DOHH2 (cell line): ENCODE data around the gene PRRT4.

ENCODE experiments used
- H3F3A ChIP-seq: fragments of 200-600 bp; sonication (generic), shearing (Covaris generic); 2 replicates; pipeline ENCODE4 v1.6.0; 2016; ENCODE audit warnings: antibody characterized with exemption, mild to moderate bottlenecking; ENCODE audit not compliant: control insufficient read depth, insufficient read depth
- H3K27ac ChIP-seq: fragments of 200-600 bp; sonication (generic); 2 replicates; pipeline ENCODE4 v1.5.1; 2014; ENCODE audit warnings: low read depth, mild to moderate bottlenecking, low read length, moderate library complexity
- H3K27me3 ChIP-seq: fragments of 200-600 bp; sonication (generic); 2 replicates; pipeline ENCODE4 v1.6.1; 2014; ENCODE audit warnings: mild to moderate bottlenecking, low read length, mixed read lengths; ENCODE audit not compliant: control insufficient read depth
- H3K36me3 ChIP-seq: fragments of 200-600 bp; sonication (generic); 2 replicates; pipeline ENCODE4 v1.6.1; 2014; ENCODE audit warnings: mild to moderate bottlenecking, low read length, moderate library complexity, mixed read lengths; ENCODE audit not compliant: control insufficient read depth
- H3K4me1 ChIP-seq: fragments of 200-600 bp; sonication (generic); 2 replicates; pipeline ENCODE4 v1.6.1; 2014; ENCODE audit warnings: mild to moderate bottlenecking, low read length, mixed read lengths; ENCODE audit not compliant: control insufficient read depth
- H3K4me2 ChIP-seq: fragments of 200-600 bp; sonication (generic); 2 replicates; pipeline ENCODE4 v1.6.0; 2014; ENCODE audit warnings: mild to moderate bottlenecking, low read length, moderate library complexity
- H3K4me3 ChIP-seq: fragments of 200-600 bp; sonication (generic); 2 replicates; pipeline ENCODE4 v1.5.1; 2014; ENCODE audit warnings: mild to moderate bottlenecking, low read length, mixed read lengths
- H3K79me2 ChIP-seq: fragments of 200-600 bp; sonication (generic); 2 replicates; pipeline ENCODE4 v1.6.1; 2014; ENCODE audit warnings: mild to moderate bottlenecking, low read length, mixed read lengths; ENCODE audit not compliant: control insufficient read depth
- H3K9me2 ChIP-seq: fragments of 200-600 bp; sonication (generic); replicated peaks from 2 replicates; pipeline ENCODE4 v1.6.1; 2014; ENCODE audit warnings: mild to moderate bottlenecking, low read length, mixed read lengths; ENCODE audit not compliant: control insufficient read depth
- H3K9me3 ChIP-seq: fragments of 200-600 bp; sonication (generic); 2 replicates; pipeline ENCODE4 v1.6.1; 2014; ENCODE audit warnings: antibody characterized with exemption, low read length, mixed read lengths; ENCODE audit not compliant: control insufficient read depth, insufficient read depth
- H4K20me1 ChIP-seq: fragments of 200-600 bp; sonication (generic); 2 replicates; pipeline ENCODE4 v1.6.0; 2014; ENCODE audit warnings: low read depth, mild to moderate bottlenecking, antibody characterized with exemption, low read length, moderate library complexity; ENCODE audit not compliant: control insufficient read depth, insufficient read depth
- EZH2phosphoT487 ChIP-seq: fragments of 200-600 bp; sonication (generic); IDR thresholded peaks from 2 replicates; pipeline ENCODE4 v1.6.1; 2017; ENCODE audit warnings: borderline replicate concordance, mild to moderate bottlenecking, antibody characterized with exemption, low read length, moderate library complexity, mixed read lengths
- TF ChIP-seq, protein P1 (sequence below): fragments of 200-600 bp; sonication (generic); IDR thresholded peaks from one replicate; pipeline ENCODE4 v1.5.1; 2014; ENCODE audit warnings: antibody characterized with exemption, mild to moderate bottlenecking, low read depth, low read length; ENCODE audit not compliant: poor library complexity, severe bottlenecking

The PRRT4 gene

GRCh38 chr7:128378637-128379036 is 17.1 kb upstream of the PRRT4 start:
- Histone ChIP-seq H3K9me2 (no peaks in the 10 kb centered on the region), H3K27ac (no peak overlapping the region), H3F3A (no peaks in the 10 kb centered on the region), H3K4me1 (no peaks in the 10 kb centered on the region), H3K36me3 (no peaks in the 10 kb centered on the region), H3K9me3 (no peaks in the 10 kb centered on the region), H4K20me1 (no peaks in the 10 kb centered on the region), H3K4me3 (no peak overlapping the region), H3K79me2 (no peaks in the 10 kb centered on the region), H3K4me2 (no peak overlapping the region), H3K27me3 (peaks cover 24% of the 10 kb centered on the region)
- no peak for TF ChIP-seq EZH2phosphoT487
- TF ChIP-seq, protein P1, sequence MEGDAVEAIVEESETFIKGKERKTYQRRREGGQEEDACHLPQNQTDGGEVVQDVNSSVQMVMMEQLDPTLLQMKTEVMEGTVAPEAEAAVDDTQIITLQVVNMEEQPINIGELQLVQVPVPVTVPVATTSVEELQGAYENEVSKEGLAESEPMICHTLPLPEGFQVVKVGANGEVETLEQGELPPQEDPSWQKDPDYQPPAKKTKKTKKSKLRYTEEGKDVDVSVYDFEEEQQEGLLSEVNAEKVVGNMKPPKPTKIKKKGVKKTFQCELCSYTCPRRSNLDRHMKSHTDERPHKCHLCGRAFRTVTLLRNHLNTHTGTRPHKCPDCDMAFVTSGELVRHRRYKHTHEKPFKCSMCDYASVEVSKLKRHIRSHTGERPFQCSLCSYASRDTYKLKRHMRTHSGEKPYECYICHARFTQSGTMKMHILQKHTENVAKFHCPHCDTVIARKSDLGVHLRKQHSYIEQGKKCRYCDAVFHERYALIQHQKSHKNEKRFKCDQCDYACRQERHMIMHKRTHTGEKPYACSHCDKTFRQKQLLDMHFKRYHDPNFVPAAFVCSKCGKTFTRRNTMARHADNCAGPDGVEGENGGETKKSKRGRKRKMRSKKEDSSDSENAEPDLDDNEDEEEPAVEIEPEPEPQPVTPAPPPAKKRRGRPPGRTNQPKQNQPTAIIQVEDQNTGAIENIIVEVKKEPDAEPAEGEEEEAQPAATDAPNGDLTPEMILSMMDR = no peak

GRCh38 chr7:128376077-128376476 is 14.6 kb upstream of the PRRT4 start:
- TF ChIP-seq EZH2phosphoT487 = no peak
- TF ChIP-seq, protein P1 = no peak

DNA sequence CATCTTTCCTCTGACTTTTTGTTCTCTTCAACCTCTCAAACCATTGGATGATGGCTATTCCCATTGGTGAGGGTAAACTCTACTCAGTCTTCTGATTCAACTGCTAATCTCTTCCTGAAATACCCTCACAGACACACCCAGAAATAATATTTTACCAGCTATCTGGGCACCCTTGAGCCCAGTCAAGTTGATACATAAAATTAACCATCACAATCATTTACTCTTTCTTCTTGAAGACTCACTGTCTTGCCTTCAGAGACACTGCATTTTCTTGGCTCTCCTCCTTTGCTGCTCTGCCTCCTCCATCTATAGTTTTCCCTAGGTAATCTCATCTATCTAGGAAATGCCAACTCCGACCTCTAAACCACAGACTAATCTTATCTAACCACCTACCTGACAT is 12.6 kb upstream of the PRRT4 start:
- H3K4me1 ChIP-seq = no peaks in the 10 kb centered on the region
- no peak overlapping the region for H3K4me3 ChIP-seq
- no peak overlapping the region for H3K27ac ChIP-seq
- no peaks in the 10 kb centered on the region for H3K36me3 ChIP-seq
- no peaks in the 10 kb centered on the region for H3K9me3 ChIP-seq
- no peak for TF ChIP-seq EZH2phosphoT487
- TF ChIP-seq, protein P1 = no peak
- H3K79me2 ChIP-seq = no peaks in the 10 kb centered on the region
- no peaks in the 10 kb centered on the region for H4K20me1 ChIP-seq
- H3K27me3 ChIP-seq = peaks cover 28% of the 10 kb centered on the region
- no peak overlapping the region for H3K4me2 ChIP-seq
- H3F3A ChIP-seq = no peaks in the 10 kb centered on the region
- H3K9me2 ChIP-seq = no peaks in the 10 kb centered on the region

More at GRCh38 chr7:128376077-128376476, 14.6 kb upstream of the PRRT4 start:
- Histone ChIP-seq H3K4me3 (no peak overlapping the region), H3K4me1 (no peaks in the 10 kb centered on the region), H3F3A (no peaks in the 10 kb centered on the region), H3K9me2 (no peaks in the 10 kb centered on the region), H3K9me3 (no peaks in the 10 kb centered on the region), H3K27me3 (peaks cover 28% of the 10 kb centered on the region), H3K27ac (no peak overlapping the region), H3K79me2 (no peaks in the 10 kb centered on the region), H3K4me2 (no peak overlapping the region), H4K20me1 (no peaks in the 10 kb centered on the region), H3K36me3 (no peaks in the 10 kb centered on the region)

DNA sequence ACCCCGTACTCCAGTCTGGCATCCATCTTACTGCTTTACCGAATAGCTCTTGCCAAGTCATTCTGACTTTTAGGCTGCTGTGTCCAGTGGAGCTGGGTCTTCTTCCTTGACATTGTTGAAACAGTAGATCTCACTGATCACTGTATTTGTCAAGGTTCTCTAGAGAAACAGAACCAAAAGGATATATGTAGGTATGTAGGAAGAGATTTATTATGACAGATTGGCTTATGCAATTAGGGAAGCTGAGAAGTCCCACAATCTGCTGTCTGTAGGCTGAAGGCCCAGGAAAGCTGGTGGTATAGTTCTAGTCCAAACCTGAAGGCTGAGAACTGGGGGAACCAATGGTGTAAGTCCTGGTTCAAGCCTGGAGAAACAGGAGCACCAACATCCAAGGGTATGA is 12.1 kb upstream of the PRRT4 start:
- H3K9me3 ChIP-seq = no peaks in the 10 kb centered on the region
- no peak for TF ChIP-seq EZH2phosphoT487
- TF ChIP-seq, protein P1 = no peak
- no peaks in the 10 kb centered on the region for H3K4me1 ChIP-seq
- no peaks in the 10 kb centered on the region for H3K79me2 ChIP-seq
- H4K20me1 ChIP-seq = no peaks in the 10 kb centered on the region
- no peaks in the 10 kb centered on the region for H3K9me2 ChIP-seq
- H3K4me2 ChIP-seq = no peak overlapping the region
- H3K36me3 ChIP-seq = no peaks in the 10 kb centered on the region
- no peak overlapping the region for H3K27ac ChIP-seq
- H3K27me3 ChIP-seq = peaks cover 28% of the 10 kb centered on the region
- H3F3A ChIP-seq = no peaks in the 10 kb centered on the region
- H3K4me3 ChIP-seq = no peak overlapping the region
